ENCODE results near the gene PPIF.

DNA sequence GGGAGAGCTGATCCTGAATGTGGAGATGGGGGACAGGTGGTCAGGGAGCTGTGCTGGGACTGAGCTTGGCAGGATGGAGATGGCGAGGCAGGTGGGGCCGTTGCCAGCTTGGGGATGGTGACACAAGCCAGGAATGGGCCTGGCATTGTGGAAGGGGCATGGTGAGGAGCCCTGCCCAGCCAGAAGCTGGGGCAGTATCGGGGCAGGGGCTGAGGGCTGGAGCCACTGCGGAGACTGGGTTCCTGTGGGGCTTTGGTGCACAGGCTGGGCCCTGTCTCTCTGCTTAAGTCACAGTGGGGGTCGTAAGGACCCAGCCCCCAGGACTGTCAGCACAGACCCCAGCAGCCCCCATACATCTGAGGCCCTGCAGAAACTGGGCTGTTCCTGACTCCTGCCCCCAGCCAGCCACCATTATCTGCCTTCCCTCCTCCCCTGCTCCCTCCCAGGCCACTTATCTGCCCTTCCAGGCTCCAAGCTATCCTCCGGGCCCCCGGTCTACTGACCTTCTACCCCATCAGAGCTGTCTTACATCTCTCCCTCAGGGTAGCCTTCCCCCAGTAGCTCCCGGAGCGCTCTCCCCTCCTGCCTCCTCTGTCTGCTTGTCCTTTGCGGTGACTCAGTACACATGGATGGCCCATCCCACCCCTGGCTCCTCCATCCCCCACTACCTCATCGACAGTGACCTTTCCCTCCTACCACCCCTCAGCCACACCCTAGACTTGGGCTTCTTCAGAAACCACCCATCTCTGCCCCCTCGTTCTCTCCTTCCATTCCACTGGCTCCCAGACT is 44.2 kb downstream of the PPIF start:
- TF ChIP-seq, protein P1, sequence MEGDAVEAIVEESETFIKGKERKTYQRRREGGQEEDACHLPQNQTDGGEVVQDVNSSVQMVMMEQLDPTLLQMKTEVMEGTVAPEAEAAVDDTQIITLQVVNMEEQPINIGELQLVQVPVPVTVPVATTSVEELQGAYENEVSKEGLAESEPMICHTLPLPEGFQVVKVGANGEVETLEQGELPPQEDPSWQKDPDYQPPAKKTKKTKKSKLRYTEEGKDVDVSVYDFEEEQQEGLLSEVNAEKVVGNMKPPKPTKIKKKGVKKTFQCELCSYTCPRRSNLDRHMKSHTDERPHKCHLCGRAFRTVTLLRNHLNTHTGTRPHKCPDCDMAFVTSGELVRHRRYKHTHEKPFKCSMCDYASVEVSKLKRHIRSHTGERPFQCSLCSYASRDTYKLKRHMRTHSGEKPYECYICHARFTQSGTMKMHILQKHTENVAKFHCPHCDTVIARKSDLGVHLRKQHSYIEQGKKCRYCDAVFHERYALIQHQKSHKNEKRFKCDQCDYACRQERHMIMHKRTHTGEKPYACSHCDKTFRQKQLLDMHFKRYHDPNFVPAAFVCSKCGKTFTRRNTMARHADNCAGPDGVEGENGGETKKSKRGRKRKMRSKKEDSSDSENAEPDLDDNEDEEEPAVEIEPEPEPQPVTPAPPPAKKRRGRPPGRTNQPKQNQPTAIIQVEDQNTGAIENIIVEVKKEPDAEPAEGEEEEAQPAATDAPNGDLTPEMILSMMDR (tag by site-specific recombination; IDR thresholded peaks at IDR 0.05), result no peak
- no peak for TF ChIP-seq ZNF530 (tag by site-specific recombination; IDR thresholded peaks at IDR 0.05; ENCODE audit: low read depth)
- TF ChIP-seq ZNF16 (tag by site-specific recombination; IDR thresholded peaks at IDR 0.05; ENCODE audit: low read depth), result no peak
- TF ChIP-seq, protein P2, sequence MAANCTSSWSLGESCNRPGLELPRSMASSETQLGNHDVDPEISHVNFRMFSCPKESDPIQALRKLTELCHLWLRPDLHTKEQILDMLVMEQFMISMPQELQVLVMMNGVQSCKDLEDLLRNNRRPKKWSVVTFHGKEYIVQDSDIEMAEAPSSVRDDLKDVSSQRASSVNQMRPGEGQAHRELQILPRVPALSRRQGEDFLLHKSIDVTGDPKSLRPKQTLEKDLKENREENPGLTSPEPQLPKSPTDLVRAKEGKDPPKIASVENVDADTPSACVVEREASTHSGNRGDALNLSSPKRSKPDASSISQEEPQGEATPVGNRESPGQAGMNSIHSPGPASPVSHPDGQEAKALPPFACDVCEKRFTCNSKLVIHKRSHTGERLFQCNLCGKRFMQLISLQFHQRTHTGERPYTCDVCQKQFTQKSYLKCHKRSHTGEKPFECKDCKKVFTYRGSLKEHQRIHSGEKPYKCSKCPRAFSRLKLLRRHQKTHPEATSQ (tag by site-specific recombination; IDR thresholded peaks at IDR 0.05), result no peak
- no peak for TF ChIP-seq YY1 (tag by site-specific recombination; IDR thresholded peaks at IDR 0.05)
- TF ChIP-seq, protein P3, sequence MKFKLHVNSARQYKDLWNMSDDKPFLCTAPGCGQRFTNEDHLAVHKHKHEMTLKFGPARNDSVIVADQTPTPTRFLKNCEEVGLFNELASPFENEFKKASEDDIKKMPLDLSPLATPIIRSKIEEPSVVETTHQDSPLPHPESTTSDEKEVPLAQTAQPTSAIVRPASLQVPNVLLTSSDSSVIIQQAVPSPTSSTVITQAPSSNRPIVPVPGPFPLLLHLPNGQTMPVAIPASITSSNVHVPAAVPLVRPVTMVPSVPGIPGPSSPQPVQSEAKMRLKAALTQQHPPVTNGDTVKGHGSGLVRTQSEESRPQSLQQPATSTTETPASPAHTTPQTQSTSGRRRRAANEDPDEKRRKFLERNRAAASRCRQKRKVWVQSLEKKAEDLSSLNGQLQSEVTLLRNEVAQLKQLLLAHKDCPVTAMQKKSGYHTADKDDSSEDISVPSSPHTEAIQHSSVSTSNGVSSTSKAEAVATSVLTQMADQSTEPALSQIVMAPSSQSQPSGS (tag by site-specific recombination; IDR thresholded peaks at IDR 0.05; ENCODE audit: low read depth), result no peak
- TF ChIP-seq MYNN (tag by site-specific recombination; IDR thresholded peaks at IDR 0.05; ENCODE audit: borderline replicate concordance), result no peak
- TF ChIP-seq, protein P4, sequence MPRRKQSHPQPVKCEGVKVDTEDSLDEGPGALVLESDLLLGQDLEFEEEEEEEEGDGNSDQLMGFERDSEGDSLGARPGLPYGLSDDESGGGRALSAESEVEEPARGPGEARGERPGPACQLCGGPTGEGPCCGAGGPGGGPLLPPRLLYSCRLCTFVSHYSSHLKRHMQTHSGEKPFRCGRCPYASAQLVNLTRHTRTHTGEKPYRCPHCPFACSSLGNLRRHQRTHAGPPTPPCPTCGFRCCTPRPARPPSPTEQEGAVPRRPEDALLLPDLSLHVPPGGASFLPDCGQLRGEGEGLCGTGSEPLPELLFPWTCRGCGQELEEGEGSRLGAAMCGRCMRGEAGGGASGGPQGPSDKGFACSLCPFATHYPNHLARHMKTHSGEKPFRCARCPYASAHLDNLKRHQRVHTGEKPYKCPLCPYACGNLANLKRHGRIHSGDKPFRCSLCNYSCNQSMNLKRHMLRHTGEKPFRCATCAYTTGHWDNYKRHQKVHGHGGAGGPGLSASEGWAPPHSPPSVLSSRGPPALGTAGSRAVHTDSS (tag by site-specific recombination; IDR thresholded peaks at IDR 0.05), result no peak
- TF ChIP-seq, protein P5, sequence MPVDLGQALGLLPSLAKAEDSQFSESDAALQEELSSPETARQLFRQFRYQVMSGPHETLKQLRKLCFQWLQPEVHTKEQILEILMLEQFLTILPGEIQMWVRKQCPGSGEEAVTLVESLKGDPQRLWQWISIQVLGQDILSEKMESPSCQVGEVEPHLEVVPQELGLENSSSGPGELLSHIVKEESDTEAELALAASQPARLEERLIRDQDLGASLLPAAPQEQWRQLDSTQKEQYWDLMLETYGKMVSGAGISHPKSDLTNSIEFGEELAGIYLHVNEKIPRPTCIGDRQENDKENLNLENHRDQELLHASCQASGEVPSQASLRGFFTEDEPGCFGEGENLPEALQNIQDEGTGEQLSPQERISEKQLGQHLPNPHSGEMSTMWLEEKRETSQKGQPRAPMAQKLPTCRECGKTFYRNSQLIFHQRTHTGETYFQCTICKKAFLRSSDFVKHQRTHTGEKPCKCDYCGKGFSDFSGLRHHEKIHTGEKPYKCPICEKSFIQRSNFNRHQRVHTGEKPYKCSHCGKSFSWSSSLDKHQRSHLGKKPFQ (tag by site-specific recombination; IDR thresholded peaks at IDR 0.05), result no peak
- TF ChIP-seq, protein P6, sequence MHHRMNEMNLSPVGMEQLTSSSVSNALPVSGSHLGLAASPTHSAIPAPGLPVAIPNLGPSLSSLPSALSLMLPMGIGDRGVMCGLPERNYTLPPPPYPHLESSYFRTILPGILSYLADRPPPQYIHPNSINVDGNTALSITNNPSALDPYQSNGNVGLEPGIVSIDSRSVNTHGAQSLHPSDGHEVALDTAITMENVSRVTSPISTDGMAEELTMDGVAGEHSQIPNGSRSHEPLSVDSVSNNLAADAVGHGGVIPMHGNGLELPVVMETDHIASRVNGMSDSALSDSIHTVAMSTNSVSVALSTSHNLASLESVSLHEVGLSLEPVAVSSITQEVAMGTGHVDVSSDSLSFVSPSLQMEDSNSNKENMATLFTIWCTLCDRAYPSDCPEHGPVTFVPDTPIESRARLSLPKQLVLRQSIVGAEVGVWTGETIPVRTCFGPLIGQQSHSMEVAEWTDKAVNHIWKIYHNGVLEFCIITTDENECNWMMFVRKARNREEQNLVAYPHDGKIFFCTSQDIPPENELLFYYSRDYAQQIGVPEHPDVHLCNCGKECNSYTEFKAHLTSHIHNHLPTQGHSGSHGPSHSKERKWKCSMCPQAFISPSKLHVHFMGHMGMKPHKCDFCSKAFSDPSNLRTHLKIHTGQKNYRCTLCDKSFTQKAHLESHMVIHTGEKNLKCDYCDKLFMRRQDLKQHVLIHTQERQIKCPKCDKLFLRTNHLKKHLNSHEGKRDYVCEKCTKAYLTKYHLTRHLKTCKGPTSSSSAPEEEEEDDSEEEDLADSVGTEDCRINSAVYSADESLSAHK (tag by site-specific recombination; IDR thresholded peaks at IDR 0.05), result no peak
- TF ChIP-seq, protein P7, sequence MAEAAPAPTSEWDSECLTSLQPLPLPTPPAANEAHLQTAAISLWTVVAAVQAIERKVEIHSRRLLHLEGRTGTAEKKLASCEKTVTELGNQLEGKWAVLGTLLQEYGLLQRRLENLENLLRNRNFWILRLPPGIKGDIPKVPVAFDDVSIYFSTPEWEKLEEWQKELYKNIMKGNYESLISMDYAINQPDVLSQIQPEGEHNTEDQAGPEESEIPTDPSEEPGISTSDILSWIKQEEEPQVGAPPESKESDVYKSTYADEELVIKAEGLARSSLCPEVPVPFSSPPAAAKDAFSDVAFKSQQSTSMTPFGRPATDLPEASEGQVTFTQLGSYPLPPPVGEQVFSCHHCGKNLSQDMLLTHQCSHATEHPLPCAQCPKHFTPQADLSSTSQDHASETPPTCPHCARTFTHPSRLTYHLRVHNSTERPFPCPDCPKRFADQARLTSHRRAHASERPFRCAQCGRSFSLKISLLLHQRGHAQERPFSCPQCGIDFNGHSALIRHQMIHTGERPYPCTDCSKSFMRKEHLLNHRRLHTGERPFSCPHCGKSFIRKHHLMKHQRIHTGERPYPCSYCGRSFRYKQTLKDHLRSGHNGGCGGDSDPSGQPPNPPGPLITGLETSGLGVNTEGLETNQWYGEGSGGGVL (tag by site-specific recombination; IDR thresholded peaks at IDR 0.05), result no peak
